Mucosa of stomach (tissue), 1 donor: ENCODE data around the gene PPP1R12B.
"Not testable (repeated sequence)": the region's sequence is repeated elsewhere in the genome, so short reads cannot be mapped to it uniquely, and the experiment has no call there.

ENCODE experiments used
- H3K27me3 ChIP-seq: one replicate; pipeline ENCODE4 v1.7.0; 2013; ENCODE audit warnings: mild to moderate bottlenecking, low read length; ENCODE audit not compliant: control insufficient read depth, insufficient read depth
- H3K36me3 ChIP-seq: one replicate; pipeline ENCODE4 v1.7.0; 2013; ENCODE audit warnings: low read length; ENCODE audit not compliant: control insufficient read depth, insufficient read depth
- H3K4me1 ChIP-seq: one replicate; pipeline ENCODE4 v1.7.0; 2013; ENCODE audit warnings: mild to moderate bottlenecking, low read length; ENCODE audit not compliant: control insufficient read depth, insufficient read depth
- H3K4me3 ChIP-seq: one replicate; pipeline ENCODE4 v1.7.0; 2013; ENCODE audit warnings: low read length
- H3K9ac ChIP-seq: one replicate; pipeline ENCODE4 v1.7.0; 2013; ENCODE audit warnings: mild to moderate bottlenecking, low read length, moderate library complexity
- H3K9me3 ChIP-seq: one replicate; pipeline ENCODE4 v1.7.0; 2013; ENCODE audit warnings: mild to moderate bottlenecking, low read length, moderate library complexity; ENCODE audit not compliant: control insufficient read depth
- donor health status: Pancreatic carcinoma.

The PPP1R12B gene

DNA sequence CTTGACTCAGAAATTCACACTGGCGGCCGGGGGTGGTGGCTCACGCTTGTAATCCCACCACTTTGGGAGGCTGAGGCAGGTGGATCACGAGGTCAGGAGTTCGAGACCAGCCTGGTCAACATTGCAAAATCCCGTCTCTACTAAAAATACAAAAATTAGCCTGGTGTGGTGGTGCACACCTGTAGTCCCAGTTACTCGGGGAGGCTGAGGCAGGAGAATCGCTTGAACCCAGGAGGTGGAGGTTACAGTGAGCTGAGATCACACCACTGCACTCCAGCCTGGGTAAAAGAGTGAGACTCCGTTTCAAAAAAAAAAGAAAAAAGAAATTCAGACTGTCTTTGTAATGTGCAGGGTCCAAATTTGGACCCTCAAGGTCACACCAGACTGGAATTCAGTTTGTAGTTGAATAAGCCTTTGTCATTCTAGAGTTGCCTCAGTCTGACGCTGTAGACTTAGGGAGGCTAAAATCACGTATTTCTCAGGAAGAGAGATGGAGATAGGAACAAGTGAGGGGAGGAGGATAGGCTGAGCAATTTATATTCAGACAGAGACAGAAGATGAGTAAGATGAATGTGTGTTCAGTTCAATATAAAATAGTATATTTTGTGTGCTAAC is 4.2 kb downstream of the PPP1R12B start:
- not testable (repeated sequence) for H3K4me3 ChIP-seq

DNA sequence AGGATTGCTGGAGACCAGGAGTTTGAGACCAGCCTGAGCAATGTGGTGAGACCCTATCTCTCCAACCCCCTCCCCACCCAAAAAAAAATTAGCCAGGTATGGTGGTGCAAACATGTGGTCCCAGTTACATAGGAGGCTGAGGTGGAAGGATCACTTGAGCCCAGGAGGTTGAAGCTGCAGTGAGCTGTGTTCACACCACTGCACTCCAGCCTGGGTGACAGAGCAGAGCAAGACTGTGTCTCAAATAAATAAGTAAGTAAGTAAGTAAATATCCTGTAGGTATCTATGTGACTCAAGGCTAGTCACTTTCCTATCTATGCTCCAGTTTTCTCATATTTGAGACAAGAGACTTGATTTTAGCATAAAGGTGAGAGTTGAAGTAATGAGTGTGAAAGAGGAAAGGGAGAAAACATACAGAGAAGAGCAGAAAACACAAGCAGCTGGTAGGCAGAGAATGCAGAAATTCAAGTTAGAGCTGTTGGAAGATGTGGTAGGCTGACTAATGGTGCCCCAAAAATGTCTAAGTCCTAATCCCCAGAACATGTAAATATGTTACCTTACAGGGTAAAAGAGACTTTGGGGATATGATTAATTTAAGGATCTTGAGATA is 7.5 kb downstream of the PPP1R12B start:
- no peaks in the 10 kb centered on the region for H3K27me3 ChIP-seq
- no peaks in the 10 kb centered on the region for H3K36me3 ChIP-seq
- H3K9me3 ChIP-seq, result no peaks in the 10 kb centered on the region
- H3K4me1 ChIP-seq, result no peaks in the 10 kb centered on the region
- no peak overlapping the region for H3K4me3 ChIP-seq
- no peak overlapping the region for H3K9ac ChIP-seq

More for the DNA sequence above, 4.2 kb downstream of the PPP1R12B start:
- not testable (repeated sequence) for H3K9ac ChIP-seq, H3K9me3 ChIP-seq, H3K36me3 ChIP-seq, H3K27me3 ChIP-seq
- H3K4me1 ChIP-seq, result peaks cover 12% of the 10 kb centered on the region

DNA sequence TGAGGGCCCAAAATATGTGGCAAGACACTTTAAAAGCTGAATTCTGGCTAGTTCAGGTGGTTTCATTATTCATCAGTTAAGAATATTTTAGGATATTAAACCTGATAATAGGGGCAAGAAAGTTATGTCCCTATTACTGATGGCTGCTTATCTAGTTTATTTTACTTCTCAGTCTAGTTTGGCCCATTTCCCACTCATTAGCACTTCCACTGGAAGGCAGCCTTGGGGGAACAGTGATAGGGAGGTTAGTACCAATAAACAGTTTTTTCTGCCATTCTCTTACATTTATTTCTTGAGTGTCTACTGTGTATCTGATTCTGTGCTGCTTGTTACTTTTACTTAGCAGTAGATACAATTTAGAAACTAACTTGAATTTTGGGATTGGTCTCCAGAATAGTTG is 9.0 kb downstream of the PPP1R12B start:
- Histone ChIP-seq H3K4me1 (no peaks in the 10 kb centered on the region), H3K4me3 (no peak overlapping the region), H3K9ac (no peak overlapping the region), H3K27me3 (no peaks in the 10 kb centered on the region), H3K36me3 (no peaks in the 10 kb centered on the region), H3K9me3 (no peaks in the 10 kb centered on the region)

GRCh38 chr1:202361224-202361623 is 12.7 kb downstream of the PPP1R12B start:
- Histone ChIP-seq H3K4me1 (no peaks in the 10 kb centered on the region), H3K36me3 (no peaks in the 10 kb centered on the region), H3K27me3 (no peaks in the 10 kb centered on the region), H3K9ac (no peak overlapping the region), H3K9me3 (no peaks in the 10 kb centered on the region), H3K4me3 (no peak overlapping the region)

GRCh38 chr1:202361701-202362100 is 13.2 kb downstream of the PPP1R12B start:
- Histone ChIP-seq H3K4me1 (no peaks in the 10 kb centered on the region), H3K9ac (no peak overlapping the region), H3K36me3 (no peaks in the 10 kb centered on the region), H3K4me3 (no peak overlapping the region), H3K9me3 (no peaks in the 10 kb centered on the region), H3K27me3 (no peaks in the 10 kb centered on the region)

DNA sequence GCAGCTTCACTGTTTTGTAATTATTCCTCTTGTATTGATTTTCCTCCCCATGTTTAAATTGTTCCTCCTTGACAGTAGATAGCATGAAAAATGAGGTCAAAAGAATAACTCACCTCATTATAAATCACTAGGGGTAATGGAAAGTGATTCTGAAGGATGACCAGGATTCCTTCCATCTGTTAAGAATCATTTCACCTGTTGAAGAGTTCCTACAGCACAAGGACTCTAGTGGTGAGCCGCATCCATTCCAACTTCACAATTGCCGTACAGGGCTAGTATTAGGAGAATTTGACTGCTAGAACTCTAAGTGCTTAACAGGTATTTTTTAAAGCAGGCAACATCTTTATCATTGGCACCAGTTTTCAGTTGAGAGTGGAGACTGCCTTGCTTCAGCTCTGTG is 13.7 kb downstream of the PPP1R12B start:
- H3K9me3 ChIP-seq, result no peaks in the 10 kb centered on the region
- H3K9ac ChIP-seq, result no peak overlapping the region
- no peaks in the 10 kb centered on the region for H3K36me3 ChIP-seq
- no peaks in the 10 kb centered on the region for H3K4me1 ChIP-seq
- no peaks in the 10 kb centered on the region for H3K27me3 ChIP-seq
- H3K4me3 ChIP-seq, result no peak overlapping the region

- Histone ChIP-seq H3K4me1 (no peaks in the 10 kb centered on the region), H3K9ac (no peak overlapping the region), H3K4me3 (no peak overlapping the region), H3K36me3 (no peaks in the 10 kb centered on the region), H3K27me3 (no peaks in the 10 kb centered on the region), H3K9me3 (no peaks in the 10 kb centered on the region)
Observed at GRCh38 chr1:202365092-202365815, 16.8 kb downstream of the PPP1R12B start.

- no peaks in the 10 kb centered on the region for H3K36me3 ChIP-seq
- no peaks in the 10 kb centered on the region for H3K27me3 ChIP-seq
- no peaks in the 10 kb centered on the region for H3K4me1 ChIP-seq
- no peaks in the 10 kb centered on the region for H3K9me3 ChIP-seq
- no peak overlapping the region for H3K4me3 ChIP-seq
- H3K9ac ChIP-seq, result no peak overlapping the region
Observed at GRCh38 chr1:202367271-202367670, 18.8 kb downstream of the PPP1R12B start.

DNA sequence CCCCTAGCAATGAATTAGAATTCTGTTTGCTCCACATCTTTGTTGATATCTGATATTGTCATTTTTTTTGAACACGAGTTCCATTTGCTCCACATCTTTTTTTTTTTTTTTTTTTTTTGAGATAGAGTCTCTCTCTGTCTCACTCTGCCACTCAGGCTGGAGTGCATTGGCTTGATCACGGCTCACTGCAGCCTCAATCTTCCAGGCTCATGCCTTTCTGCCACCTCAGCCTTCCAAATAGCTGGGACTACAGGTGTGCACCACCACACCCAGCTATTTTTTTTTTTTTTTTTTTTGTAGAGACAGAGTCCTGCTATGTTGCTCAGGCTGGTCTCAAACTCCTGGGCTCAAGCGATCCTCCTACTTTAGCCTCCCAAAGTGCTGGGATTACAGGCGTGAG is 22.4 kb downstream of the PPP1R12B start:
- H3K9me3 ChIP-seq, H3K4me3 ChIP-seq, H3K4me1 ChIP-seq, H3K27me3 ChIP-seq, H3K9ac ChIP-seq, H3K36me3 ChIP-seq: not testable (repeated sequence)

- H3K36me3 ChIP-seq, result no peaks in the 10 kb centered on the region
- H3K9ac ChIP-seq, result no peak overlapping the region
- H3K4me3 ChIP-seq, result no peak overlapping the region
- no peaks in the 10 kb centered on the region for H3K4me1 ChIP-seq
- no peaks in the 10 kb centered on the region for H3K27me3 ChIP-seq
- H3K9me3 ChIP-seq, result no peaks in the 10 kb centered on the region
Observed at GRCh38 chr1:202374099-202374498, 25.6 kb downstream of the PPP1R12B start.

DNA sequence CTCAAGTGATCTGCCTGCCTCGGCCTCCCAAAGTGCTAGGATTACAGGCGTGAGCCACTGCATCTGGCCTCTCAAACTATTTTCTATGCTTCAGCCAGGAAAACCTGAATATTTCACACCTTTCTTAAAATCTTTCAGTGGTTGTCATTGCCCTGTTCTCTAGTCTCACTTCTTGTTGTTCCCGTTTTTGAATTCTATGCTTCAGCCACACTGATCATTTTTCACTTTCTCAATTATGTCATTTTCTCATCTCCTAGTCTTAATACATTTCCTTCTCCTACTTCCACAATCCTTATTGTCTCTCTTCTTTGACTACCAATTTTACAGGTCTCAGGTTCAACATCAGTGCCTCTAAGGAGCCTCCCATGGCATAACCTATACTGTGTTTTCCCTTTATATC is 26.7 kb downstream of the PPP1R12B start:
- not testable (repeated sequence) for H3K4me1 ChIP-seq, H3K4me3 ChIP-seq, H3K27me3 ChIP-seq, H3K9me3 ChIP-seq, H3K9ac ChIP-seq, H3K36me3 ChIP-seq

- no peaks in the 10 kb centered on the region for H3K36me3 ChIP-seq
- no peaks in the 10 kb centered on the region for H3K4me1 ChIP-seq
- no peaks in the 10 kb centered on the region for H3K9me3 ChIP-seq
- H3K9ac ChIP-seq, result no peak overlapping the region
- no peak overlapping the region for H3K4me3 ChIP-seq
- no peaks in the 10 kb centered on the region for H3K27me3 ChIP-seq
Observed at GRCh38 chr1:202376247-202376646, 27.7 kb downstream of the PPP1R12B start.
